MM.1S (cell line): ENCODE data around the gene NUDC.

ENCODE experiments used
- DNase-seq: peaks from one replicate; pipeline ENCODE4 v3.0.0-alpha.2; 2015
- H2AFZ ChIP-seq: fragments of 300-600 bp; sonication (generic); 2 replicates; pipeline ENCODE4 v1.6.0; 2016; ENCODE audit warnings: antibody characterized with exemption, low read length
- H3F3A ChIP-seq: fragments of 300-600 bp; sonication (generic); 2 replicates; pipeline ENCODE4 v1.6.1; 2016; ENCODE audit warnings: mild to moderate bottlenecking, antibody characterized with exemption, low read length, moderate library complexity, mixed read lengths; ENCODE audit not compliant: insufficient read depth
- H3K27ac ChIP-seq: fragments of 300-600 bp; sonication (generic); 2 replicates; pipeline ENCODE4 v1.5.1; 2016; ENCODE audit warnings: mild to moderate bottlenecking, low read length
- H3K27me3 ChIP-seq: fragments of 300-600 bp; sonication (generic); replicated peaks from 2 replicates; pipeline ENCODE4 v1.6.0; 2016; ENCODE audit warnings: low read length; ENCODE audit not compliant: insufficient read depth
- H3K36me3 ChIP-seq: fragments of 300-600 bp; sonication (generic); replicated peaks from 2 replicates; pipeline ENCODE4 v1.6.1; 2016; ENCODE audit warnings: mild to moderate bottlenecking, low read length, mixed read lengths; ENCODE audit not compliant: insufficient read depth
- H3K4me1 ChIP-seq: fragments of 300-600 bp; sonication (generic); 2 replicates; pipeline ENCODE4 v1.6.1; 2016; ENCODE audit warnings: low read length, mixed read lengths
- H3K4me2 ChIP-seq: fragments of 300-600 bp; sonication (generic); 2 replicates; pipeline ENCODE4 v1.6.0; 2016; ENCODE audit warnings: low read depth, low read length
- H3K4me3 ChIP-seq: fragments of 300-600 bp; sonication (generic); 2 replicates; pipeline ENCODE4 v1.5.1; 2016; ENCODE audit warnings: low read length, mixed read lengths
- H3K79me2 ChIP-seq: fragments of 300-600 bp; sonication (generic); 2 replicates; pipeline ENCODE4 v1.6.1; 2016; ENCODE audit warnings: mixed run types, low read length, mixed read lengths
- H3K9ac ChIP-seq: fragments of 300-600 bp; sonication (generic); 2 replicates; pipeline ENCODE4 v1.6.1; 2016; ENCODE audit warnings: low read length, mixed read lengths
- H3K9me2 ChIP-seq: fragments of 300-600 bp; sonication (generic); replicated peaks from 2 replicates; pipeline ENCODE4 v1.6.1; 2016; ENCODE audit warnings: mild to moderate bottlenecking, low read length, mixed read lengths; ENCODE audit not compliant: insufficient read depth
- H3K9me3 ChIP-seq: fragments of 300-600 bp; sonication (generic); replicated peaks from 2 replicates; pipeline ENCODE4 v1.6.1; 2016; ENCODE audit warnings: mild to moderate bottlenecking, low read length, mixed read lengths; ENCODE audit not compliant: insufficient read depth
- H4K20me1 ChIP-seq: fragments of 300-600 bp; sonication (generic); 2 replicates; pipeline ENCODE4 v1.6.1; 2016; ENCODE audit warnings: mild to moderate bottlenecking, low read length, moderate library complexity, mixed read lengths; ENCODE audit not compliant: insufficient read depth
- CTCF ChIP-seq: fragments of 300-600 bp; sonication (generic); IDR thresholded peaks from 2 replicates; pipeline ENCODE4 v1.5.1; 2016; ENCODE audit warnings: antibody characterized with exemption, low read length, mixed read lengths
- EZH2 ChIP-seq: fragments of 300-600 bp; sonication (generic); optimal IDR thresholded peaks from 2 replicates; pipeline ENCODE3; 2017; ENCODE audit warnings: low read depth, mild to moderate bottlenecking, antibody characterized with exemption, low read length, mixed read lengths
- EZH2phosphoT487 ChIP-seq: fragments of 300-600 bp; sonication (generic); IDR thresholded peaks from 2 replicates; pipeline ENCODE4 v1.6.1; 2018; ENCODE audit warnings: antibody characterized with exemption, low read length

Gene NUDC

GRCh38 chr1:26913389-26913753, 8.2 kb upstream of the NUDC start:
- no peak for DNase-seq
- Histone ChIP-seq H3K4me2 (no peak overlapping the region), H3K4me3 (no peak overlapping the region), H4K20me1 (no peaks in the 10 kb centered on the region), H3K27ac (no peak overlapping the region), H3K4me1 (no peaks in the 10 kb centered on the region), H3K9ac (no peak overlapping the region), H3K36me3 (no peaks in the 10 kb centered on the region), H2AFZ (no peak overlapping the region), H3K79me2 (no peaks in the 10 kb centered on the region), H3F3A (no peaks in the 10 kb centered on the region), H3K9me3 (no peaks in the 10 kb centered on the region), H3K9me2 (no peaks in the 10 kb centered on the region), H3K27me3 (no peaks in the 10 kb centered on the region; the same call in 1 of the 2 replicates)
- TF ChIP-seq EZH2phosphoT487 = no peak
- TF ChIP-seq EZH2 = no peak
- no peak for TF ChIP-seq CTCF

GRCh38 chr1:26913754-26914619, 7.6 kb upstream of the NUDC start, which contains the start of gene NR0B2:
Gene NR0B2, minus strand, starts transcription at chr1:26913975. Its CDS starts 35 bp downstream, at chr1:26913940.
- Histone ChIP-seq H3K36me3 (no peaks in the 10 kb centered on the region), H3K9me2 (no peaks in the 10 kb centered on the region), H3K9ac (no peak within 1 kb of the TSS), H3K9me3 (no peaks in the 10 kb centered on the region), H3K4me3 (no peak within 1 kb of the TSS), H3F3A (no peaks in the 10 kb centered on the region), H3K79me2 (no peaks in the 10 kb centered on the region), H2AFZ (no peak within 1 kb of the TSS), H3K4me2 (no peak within 1 kb of the TSS), H4K20me1 (no peaks in the 10 kb centered on the region), H3K27me3 (no peaks in the 10 kb centered on the region; the same call in 1 of the 2 replicates), H3K4me1 (no peaks in the 10 kb centered on the region), H3K27ac (no peak within 1 kb of the TSS)
- no peak for DNase-seq
- TF ChIP-seq EZH2phosphoT487 (no peak), CTCF (no peak), EZH2 (no peak)

GRCh38 chr1:26915204-26915842, 6.2 kb upstream of the NUDC start:
- Histone ChIP-seq H3K9me2 (no peaks in the 10 kb centered on the region), H3K9ac (no peak overlapping the region), H4K20me1 (no peaks in the 10 kb centered on the region), H3K27me3 (no peaks in the 10 kb centered on the region), H3K27ac (no peak overlapping the region), H3K79me2 (no peaks in the 10 kb centered on the region), H3K4me1 (no peaks in the 10 kb centered on the region), H3K4me3 (no peak overlapping the region), H2AFZ (no peak overlapping the region), H3K9me3 (no peaks in the 10 kb centered on the region), H3K36me3 (no peaks in the 10 kb centered on the region), H3F3A (no peaks in the 10 kb centered on the region), H3K4me2 (no peak overlapping the region)
- no peak for TF ChIP-seq EZH2phosphoT487
- no peak for TF ChIP-seq CTCF
- TF ChIP-seq EZH2 = no peak
- DNase-seq = no peak
